ENCODE measurements around the gene TPRA1.
A peak's percentile ranks its signal among the peaks of the same experiment; 100 is the strongest.
"Not testable (repeated sequence)": the region's sequence is repeated elsewhere in the genome, so short reads cannot be mapped to it uniquely, and the experiment has no call there.

The TPRA1 gene

DNA sequence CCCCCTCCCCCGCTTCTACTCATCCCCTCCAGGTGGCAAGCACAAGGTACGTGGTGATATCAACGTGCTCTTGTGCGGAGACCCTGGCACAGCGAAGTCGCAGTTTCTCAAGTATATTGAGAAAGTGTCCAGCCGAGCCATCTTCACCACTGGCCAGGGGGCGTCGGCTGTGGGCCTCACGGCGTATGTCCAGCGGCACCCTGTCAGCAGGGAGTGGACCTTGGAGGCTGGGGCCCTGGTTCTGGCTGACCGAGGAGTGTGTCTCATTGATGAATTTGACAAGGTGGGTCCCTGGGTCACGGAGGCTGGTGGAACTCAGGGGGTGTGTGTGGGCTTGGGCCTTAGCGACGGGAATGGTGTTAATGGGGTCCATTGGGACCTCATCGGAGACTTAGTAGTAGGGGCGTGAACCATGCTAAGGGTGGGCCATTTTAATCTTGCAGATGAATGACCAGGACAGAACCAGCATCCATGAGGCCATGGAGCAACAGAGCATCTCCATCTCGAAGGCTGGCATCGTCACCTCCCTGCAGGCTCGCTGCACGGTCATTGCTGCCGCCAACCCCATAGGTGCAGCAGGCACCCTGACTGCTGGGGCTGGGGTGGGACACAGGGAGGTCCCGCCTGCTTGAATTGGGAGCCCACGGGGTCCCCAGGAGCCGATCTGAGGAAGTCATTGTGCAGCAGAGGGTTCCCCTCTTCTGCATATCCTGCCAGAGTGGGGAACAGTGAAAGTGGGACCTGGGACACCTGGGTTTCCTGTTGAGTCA is 26.5 kb upstream of the TPRA1 start:
- no peak for DNase-seq (ENCODE audit: low spot score)

GRCh38 chr3:127615631-127616305 is 25.2 kb upstream of the TPRA1 start:
- DNase-seq (ENCODE audit: low spot score): no peak

DNA sequence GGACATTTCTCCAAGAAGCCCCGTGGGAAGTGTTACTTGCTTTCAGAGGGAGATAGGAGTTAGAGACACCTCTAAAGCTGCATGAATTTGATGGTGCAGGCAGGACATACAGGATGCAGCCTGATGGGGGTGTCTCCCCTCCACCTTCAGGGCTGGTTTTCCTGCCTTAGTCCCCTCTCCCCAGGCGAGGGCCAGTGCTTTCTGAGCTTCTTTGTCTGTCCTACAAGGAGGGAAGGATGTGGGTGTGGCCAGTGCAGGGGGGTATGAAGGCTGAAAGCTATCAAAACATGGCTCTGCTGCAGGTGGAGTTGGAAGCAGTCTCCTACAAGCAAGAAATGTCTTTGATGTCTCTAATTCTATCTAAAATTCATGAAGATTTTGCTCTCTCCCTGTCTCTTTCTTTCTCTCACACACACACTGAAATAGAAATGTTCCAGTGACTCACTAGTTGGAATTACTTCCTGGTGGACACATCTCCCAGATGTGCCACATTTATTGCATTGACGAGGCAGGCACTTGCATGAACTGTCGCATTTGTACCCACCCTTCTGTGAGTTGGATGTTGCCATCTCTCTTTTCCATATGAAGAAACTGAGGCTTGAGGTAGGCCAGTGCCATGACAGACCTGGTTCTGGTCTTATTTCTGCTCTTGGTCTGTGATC is 24.5 kb upstream of the TPRA1 start:
- DNase-seq (ENCODE audit: low spot score): no peak

GRCh38 chr3:127613406-127613805 is 22.9 kb upstream of the TPRA1 start:
- no peak for DNase-seq (ENCODE audit: low spot score)

DNA sequence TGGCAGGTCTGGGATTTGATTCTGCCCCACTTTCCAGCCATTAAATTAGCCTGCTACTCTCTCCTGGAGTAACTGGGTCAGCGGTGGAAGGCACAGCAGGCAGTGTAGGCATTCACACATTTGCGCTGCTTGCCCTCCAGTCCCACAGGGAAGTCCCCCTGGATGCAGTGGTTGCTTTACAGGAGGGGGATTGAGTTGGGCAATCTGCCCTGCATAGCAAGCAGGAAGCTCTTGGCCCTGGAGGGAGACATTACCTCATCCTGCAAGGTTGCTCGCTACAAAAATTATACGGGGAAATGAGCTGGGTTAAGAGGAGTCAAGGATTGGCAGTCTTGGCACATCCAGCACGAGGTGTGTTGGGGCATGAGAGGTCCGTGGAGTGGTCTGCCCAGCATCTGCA is 22.4 kb upstream of the TPRA1 start:
- DNase-seq (ENCODE audit: low spot score): no peak

DNA sequence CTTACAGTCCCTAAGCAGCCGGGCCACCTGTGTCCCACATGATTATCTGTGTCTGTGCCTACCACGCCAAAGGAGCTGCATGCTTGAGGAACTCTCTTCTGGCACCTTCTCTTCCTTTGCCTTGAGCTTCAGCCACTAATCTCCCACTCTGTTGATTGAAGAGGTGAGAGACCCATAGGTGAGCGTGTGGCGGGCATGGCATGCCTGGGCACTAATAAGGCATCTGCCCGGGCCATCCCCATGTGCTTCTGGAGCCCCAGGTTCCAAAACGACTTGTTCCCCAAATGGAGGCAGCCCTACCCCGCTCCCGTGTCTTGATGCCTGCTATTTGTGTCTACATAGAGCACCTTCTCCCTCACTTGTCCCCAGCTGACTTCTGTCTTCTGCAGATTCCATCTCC is 20.7 kb upstream of the TPRA1 start:
- DNase-seq (ENCODE audit: low spot score): no peak

- no peak for DNase-seq (ENCODE audit: low spot score)
Measured at GRCh38 chr3:127610105-127610504, 19.6 kb upstream of the TPRA1 start.

DNA sequence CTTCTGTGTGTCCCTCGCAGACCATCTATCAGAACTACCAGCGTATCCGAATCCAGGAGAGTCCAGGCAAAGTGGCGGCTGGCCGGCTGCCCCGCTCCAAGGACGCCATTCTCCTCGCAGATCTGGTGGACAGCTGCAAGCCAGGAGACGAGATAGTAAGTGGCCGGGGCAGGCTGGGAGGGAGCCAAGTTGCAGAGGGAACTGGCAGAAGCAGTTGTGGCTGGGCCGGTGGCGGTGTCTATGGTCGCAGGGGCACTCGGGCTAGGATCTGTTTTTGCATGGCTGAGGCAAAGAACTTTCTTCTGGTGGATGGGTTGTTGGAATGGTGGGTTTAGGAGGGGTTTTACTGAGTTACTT is 17.8 kb upstream of the TPRA1 start:
- no peak for DNase-seq (ENCODE audit: low spot score)

GRCh38 chr3:127607675-127608361 is 17.3 kb upstream of the TPRA1 start:
- DNase-seq (ENCODE audit: low spot score): no peak

DNA sequence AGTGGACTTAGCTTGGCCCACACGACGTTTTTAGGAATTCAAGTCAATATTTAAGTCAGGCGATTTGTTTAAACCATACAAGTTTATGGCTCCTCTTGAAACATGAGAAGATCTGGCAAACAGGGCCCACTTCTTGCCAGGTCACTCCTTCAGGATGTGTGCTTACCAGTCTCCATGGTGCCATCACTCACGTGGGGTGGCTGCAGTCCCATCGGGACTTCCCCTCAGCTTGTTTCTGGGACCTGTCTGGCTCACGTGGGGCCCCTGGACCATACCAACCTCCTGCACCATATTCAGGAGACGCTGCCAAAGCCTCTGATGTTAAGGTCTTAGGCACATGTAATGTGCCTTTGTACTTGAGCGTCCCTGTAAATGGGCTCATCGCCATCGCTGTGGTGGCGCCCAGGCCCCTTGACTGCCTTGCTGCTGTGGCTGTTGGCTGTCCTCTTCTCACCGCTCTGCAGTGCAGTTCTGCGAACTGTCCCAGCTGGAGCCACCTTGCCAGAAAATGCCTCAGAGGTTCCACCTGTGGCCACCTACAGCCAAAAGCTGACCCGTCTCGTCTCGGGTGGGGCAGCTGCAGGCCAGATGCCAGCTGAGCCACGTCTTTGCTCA is 16.6 kb upstream of the TPRA1 start:
- no peak for DNase-seq (ENCODE audit: low spot score)

- DNase-seq (ENCODE audit: low spot score): no peak
Measured at GRCh38 chr3:127606086-127606805, 15.7 kb upstream of the TPRA1 start.

GRCh38 chr3:127605547-127605946 is 15.0 kb upstream of the TPRA1 start:
- DNase-seq (ENCODE audit: low spot score): not testable (repeated sequence)

DNA sequence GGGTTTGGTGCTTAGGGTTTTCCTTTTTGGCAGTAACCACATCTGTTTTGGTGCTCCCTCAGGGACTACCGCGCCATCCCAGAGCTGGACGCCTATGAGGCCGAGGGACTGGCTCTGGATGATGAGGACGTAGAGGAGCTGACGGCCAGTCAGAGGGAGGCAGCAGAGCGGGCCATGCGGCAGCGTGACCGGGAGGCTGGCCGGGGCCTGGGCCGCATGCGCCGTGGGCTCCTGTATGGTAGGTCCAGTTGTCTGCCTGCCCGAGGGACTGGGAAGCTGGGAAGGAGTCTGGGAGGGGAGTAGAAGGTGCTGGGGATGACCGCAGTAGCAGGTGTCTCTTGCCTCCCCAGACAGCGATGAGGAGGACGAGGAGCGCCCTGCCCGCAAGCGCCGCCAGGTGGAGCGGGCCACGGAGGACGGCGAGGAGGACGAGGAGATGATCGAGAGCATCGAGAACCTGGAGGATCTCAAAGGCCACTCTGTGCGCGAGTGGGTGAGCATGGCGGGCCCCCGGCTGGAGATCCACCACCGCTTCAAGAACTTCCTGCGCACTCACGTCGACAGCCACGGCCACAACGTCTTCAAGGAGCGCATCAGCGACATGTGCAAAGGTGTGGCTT is 14.1 kb upstream of the TPRA1 start:
- DNase-seq (ENCODE audit: low spot score): no peak

GRCh38 chr3:127604035-127604434 is 13.5 kb upstream of the TPRA1 start:
- no peak for DNase-seq (ENCODE audit: low spot score)

DNA sequence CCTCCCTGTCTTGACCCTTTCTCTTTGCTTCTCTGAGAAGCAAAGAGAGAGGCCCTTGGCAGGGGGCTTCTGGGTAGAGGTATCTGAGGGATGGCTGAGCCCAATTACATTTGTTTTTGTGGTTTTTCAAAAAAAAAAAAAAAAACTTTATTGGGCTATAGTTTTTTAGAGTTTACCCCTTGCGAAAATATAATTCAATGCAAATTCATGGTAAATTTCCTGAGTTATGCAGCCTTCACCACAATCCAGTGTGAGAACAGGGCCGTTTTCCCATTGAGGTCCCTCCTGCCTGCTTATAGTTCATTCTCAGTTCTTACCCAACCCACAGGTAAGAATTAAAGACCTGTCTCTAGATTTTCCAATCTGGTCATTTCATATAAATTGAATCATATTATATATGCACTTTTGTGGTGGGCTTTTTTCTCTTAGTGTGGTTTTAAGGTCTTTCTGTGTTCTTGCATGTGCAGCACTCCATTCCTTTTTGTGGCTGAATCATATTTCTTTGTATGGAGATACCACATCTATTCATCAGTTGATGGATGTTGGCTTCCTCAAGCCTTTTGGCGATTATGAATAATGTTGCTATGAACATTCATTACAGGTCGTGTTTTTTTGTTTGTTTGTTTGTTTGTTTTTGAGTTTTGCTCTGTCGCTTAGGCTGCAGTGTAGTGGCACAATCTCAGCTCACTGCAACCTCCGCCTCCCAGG is 10.4 kb upstream of the TPRA1 start:
- no peak for DNase-seq (ENCODE audit: low spot score)

- DNase-seq (ENCODE audit: low spot score): no peak
Measured at GRCh38 chr3:127598841-127599570, 8.5 kb upstream of the TPRA1 start.

GRCh38 chr3:127597020-127597771 is 6.7 kb upstream of the TPRA1 start:
- DNase-seq (ENCODE audit: low spot score): peak; percentile 44

DNA sequence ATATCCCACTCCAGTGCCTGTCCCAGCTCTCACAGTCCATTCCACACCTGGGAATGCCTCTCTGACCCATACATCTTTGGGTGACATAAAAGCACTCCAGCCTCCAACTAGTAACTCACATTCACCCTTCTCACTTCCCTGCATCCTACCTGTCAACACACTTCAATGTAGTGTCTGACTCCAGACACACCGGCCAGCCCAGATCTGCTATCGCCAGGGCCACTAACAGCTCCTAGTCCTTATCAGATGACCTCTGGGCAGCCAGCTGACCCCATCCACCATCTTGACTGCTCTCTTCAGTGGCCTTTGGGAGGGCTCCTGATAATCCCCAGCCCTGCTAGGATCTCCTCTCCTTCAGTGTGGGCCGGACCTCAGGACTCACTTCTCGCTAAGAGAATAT is 4.8 kb upstream of the TPRA1 start:
- peak; percentile 73 for DNase-seq (ENCODE audit: low spot score)

GRCh38 chr3:127593178-127593577 is 2.6 kb upstream of the TPRA1 start:
- DNase-seq (ENCODE audit: low spot score): no peak

All from SK-N-DZ (cell line).